Measurements from ENCODE around the gene MED14. TPM values are rescaled to one million over a fixed set of nuclear protein-coding genes. Genes with fewer than 3 reads are reported as not detected.

Gene MED14
- total RNA-seq, 4 donors from 2014 or later = 33.1 to 102 (median 42.9) TPM

- TF ChIP-seq POLR2A (IDR thresholded peaks at IDR 0.05) (no peak), POLR2AphosphoS5 (IDR thresholded peaks at IDR 0.05) (no peak), EP300 (IDR thresholded peaks at IDR 0.05) (no peak), CTCF (IDR thresholded peaks at IDR 0.05) (no peak)
- WGBS = 85% methylated on average over 6 of the region's 6 CpGs
- no peak overlapping the region for H3K27ac ChIP-seq
- no peak overlapping the region for H3K4me3 ChIP-seq
- no peak for DNase-seq (ENCODE audit: low spot score in 2 of 2)
- H3K9me3 ChIP-seq = no peaks in the 10 kb centered on the region
- H3K4me1 ChIP-seq = no peaks in the 10 kb centered on the region
- no peaks in the 10 kb centered on the region for H3K27me3 ChIP-seq
- H3K36me3 ChIP-seq = peaks cover 20% of the 10 kb centered on the region
These were observed 131.9 kb downstream of the MED14 start for GRCh38 chrX:40603446-40603845.

Other genes starting within 250 kb of the MED14 start
- 100 to 1,000 TPM in 2 of 4 donors, 10 to 100 TPM in 2; 76.8 to 112 (median 99.0) TPM for gene ATP6AP2, start 154.6 kb downstream of the MED14 start, total RNA-seq
- not detected for gene MPC1L, start 112.1 kb downstream of the MED14 start, total RNA-seq
- gene CXorf38, start 88.0 kb downstream of the MED14 start, total RNA-seq = 10 to 100 TPM in 3 of 4 donors, 1 to 10 TPM in 1; 9.8 to 15.6 (median 12.1) TPM